H1 (cell line): ENCODE results near the gene EVX2. TPM values are rescaled to one million over a fixed set of nuclear protein-coding genes. Genes with fewer than 3 reads are reported as not detected.

Experiments used
- EZH2 ChIP-seq: fragments of 200-600 bp; sonication (generic); IDR thresholded peaks from 2 replicates; pipeline ENCODE4 v1.7.1; 2012; ENCODE audit warnings: low read depth, mild to moderate bottlenecking, moderate library complexity, low read length, inconsistent platforms; ENCODE audit not compliant: severe bottlenecking
- GTF2F1 ChIP-seq: IDR thresholded peaks from 2 replicates; pipeline ENCODE4 v1.6.1; 2012; ENCODE audit warnings: low read depth, low read length, improper control_type of control experiment, borderline replicate concordance
- JUN ChIP-seq: IDR thresholded peaks from 2 replicates; pipeline ENCODE4 v1.6.1; 2011; ENCODE audit warnings: low read depth, mild to moderate bottlenecking, improper control_type of control experiment, low read length
- KDM5A ChIP-seq: fragments of 200-600 bp; IDR thresholded peaks from 2 replicates; pipeline ENCODE4 v1.7.1; 2012; ENCODE audit warnings: mild to moderate bottlenecking, low read length, inconsistent platforms, mixed read lengths
- RNF2 ChIP-seq: fragments of 200-900, 300-1000 bp; sonication (generic); IDR thresholded peaks from 2 replicates; pipeline ENCODE4 v1.7.1; 2016; ENCODE audit warnings: borderline replicate concordance, low read depth, mild to moderate bottlenecking, antibody characterized with exemption, low read length; ENCODE audit not compliant: poor library complexity, severe bottlenecking; ENCODE audit errors: missing control alignments
- RXRA ChIP-seq: IDR thresholded peaks from 2 replicates; pipeline ENCODE4 v1.6.1; 2011; ENCODE audit warnings: low read depth, mild to moderate bottlenecking, low read length, moderate library complexity; ENCODE audit not compliant: insufficient read depth
- SIRT6 ChIP-seq: IDR thresholded peaks from one replicate; pipeline ENCODE4 v1.7.1; 2012; ENCODE audit warnings: low read length, inconsistent platforms
- SP1 ChIP-seq: IDR thresholded peaks from 2 replicates; pipeline ENCODE4 v1.6.1; 2011; ENCODE audit warnings: low read depth, low read length
- TAF7 ChIP-seq: optimal IDR thresholded peaks from 2 replicates; pipeline ENCODE3; 2011; ENCODE audit warnings: low read depth, mild to moderate bottlenecking, inconsistent platforms, low read length, moderate library complexity, borderline replicate concordance
- TBP ChIP-seq: IDR thresholded peaks from 2 replicates; pipeline ENCODE4 v1.6.1; 2011; ENCODE audit warnings: low read depth, low read length, improper control_type of control experiment
- polyA plus RNA-seq, 7 experiments: library from polyadenylated mRNA; depleted of rRNA in 3 of 7; stranded (reverse) in 5 of 7; unstranded in 2 of 7; fragments of >200 nt in 5 of 7; fragments of 200-250 nt in 2 of 7; gene quantifications; 1 replicate in 5 of 7; 2 replicates in 1 of 7; 4 replicates in 1 of 7; pipeline versions ENCODE4 v1.2.1 to v1.2.3, GENCODE V29; 2011 to 2013; ENCODE audit warnings: missing spikeins in 2 of 7, mixed read lengths in 2 of 7
- total RNA-seq: library from RNA; stranded (reverse); fragmentation: NEBNext Ultra II Directional; extraction: Animal tissue kit (Norgen Biotek cat#: 25700); gene quantifications from 2 replicates; pipeline ENCODE4 v1.2.1, GENCODE V29; 2021
- TF ChIP-seq, protein P1 (sequence below): IDR thresholded peaks from 2 replicates; pipeline ENCODE4 v1.6.1; 2012; ENCODE audit warnings: inconsistent platforms
- TF ChIP-seq, protein P2 (sequence below), 3 experiments: IDR thresholded peaks; 1 replicate in 2 of 3; 2 replicates in 1 of 3; pipeline versions ENCODE4 v1.5.1 to v1.6.1; 2011; ENCODE audit warnings: low read length in 3 of 3, mild to moderate bottlenecking in 3 of 3, inconsistent platforms in 2 of 3, low read depth in 1 of 3, moderate library complexity in 1 of 3; ENCODE audit not compliant: insufficient read depth in 1 of 3; ENCODE audit errors: control extremely low read depth in 1 of 3
- TF ChIP-seq, protein P3 (sequence below): IDR thresholded peaks from 2 replicates; pipeline ENCODE4 v1.6.1; 2012; ENCODE audit warnings: inconsistent platforms
- TF ChIP-seq, protein P4 (sequence below): IDR thresholded peaks from 2 replicates; pipeline ENCODE4 v1.6.1; 2012; ENCODE audit warnings: low read length, inconsistent platforms

The EVX2 gene
- total and polyA plus RNA-seq, 2 of the 8 experiments (the other 6 are each of a cell fraction or from before 2014, with no cell fraction given): not detected

DNA sequence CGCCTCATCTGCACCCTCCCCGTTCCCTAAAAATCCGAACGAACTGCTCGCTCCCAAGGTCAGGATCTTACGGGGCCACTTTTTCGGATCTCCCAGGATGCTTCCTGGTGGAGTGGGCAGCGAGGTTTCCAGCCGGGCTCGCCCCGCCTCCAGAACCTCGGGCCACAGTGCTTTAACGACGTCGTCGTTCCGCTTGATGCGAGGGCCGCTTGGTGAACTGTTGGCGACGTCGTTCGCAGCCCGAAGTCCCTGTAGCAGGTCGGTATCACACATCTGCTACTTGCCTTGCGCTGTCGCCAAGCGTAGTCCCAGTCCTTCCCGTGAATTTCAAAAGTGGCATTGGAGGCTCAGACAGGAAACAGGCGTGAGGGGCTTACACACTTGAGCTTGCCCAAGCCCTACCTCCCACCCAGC is 15.3 kb downstream of the EVX2 start (continued):
- TF ChIP-seq TAF7 (no peak), GTF2F1 (no peak), SIRT6 (no peak), KDM5A (no peak), RXRA (no peak), TBP (no peak), SP1 (no peak), RNF2 (peak; percentile 88), JUN (no peak), EZH2 (peak; percentile 94)
- TF ChIP-seq, protein P1, sequence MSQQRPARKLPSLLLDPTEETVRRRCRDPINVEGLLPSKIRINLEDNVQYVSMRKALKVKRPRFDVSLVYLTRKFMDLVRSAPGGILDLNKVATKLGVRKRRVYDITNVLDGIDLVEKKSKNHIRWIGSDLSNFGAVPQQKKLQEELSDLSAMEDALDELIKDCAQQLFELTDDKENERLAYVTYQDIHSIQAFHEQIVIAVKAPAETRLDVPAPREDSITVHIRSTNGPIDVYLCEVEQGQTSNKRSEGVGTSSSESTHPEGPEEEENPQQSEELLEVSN: no peak
- TF ChIP-seq, protein P2, sequence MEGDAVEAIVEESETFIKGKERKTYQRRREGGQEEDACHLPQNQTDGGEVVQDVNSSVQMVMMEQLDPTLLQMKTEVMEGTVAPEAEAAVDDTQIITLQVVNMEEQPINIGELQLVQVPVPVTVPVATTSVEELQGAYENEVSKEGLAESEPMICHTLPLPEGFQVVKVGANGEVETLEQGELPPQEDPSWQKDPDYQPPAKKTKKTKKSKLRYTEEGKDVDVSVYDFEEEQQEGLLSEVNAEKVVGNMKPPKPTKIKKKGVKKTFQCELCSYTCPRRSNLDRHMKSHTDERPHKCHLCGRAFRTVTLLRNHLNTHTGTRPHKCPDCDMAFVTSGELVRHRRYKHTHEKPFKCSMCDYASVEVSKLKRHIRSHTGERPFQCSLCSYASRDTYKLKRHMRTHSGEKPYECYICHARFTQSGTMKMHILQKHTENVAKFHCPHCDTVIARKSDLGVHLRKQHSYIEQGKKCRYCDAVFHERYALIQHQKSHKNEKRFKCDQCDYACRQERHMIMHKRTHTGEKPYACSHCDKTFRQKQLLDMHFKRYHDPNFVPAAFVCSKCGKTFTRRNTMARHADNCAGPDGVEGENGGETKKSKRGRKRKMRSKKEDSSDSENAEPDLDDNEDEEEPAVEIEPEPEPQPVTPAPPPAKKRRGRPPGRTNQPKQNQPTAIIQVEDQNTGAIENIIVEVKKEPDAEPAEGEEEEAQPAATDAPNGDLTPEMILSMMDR (IDR thresholded peaks at IDR 0.05; ENCODE audit: control extremely low read depth in 1 of 3, insufficient read depth in 1 of 3, low read depth in 1 of 3, low read length in 3 of 3): no peak
- TF ChIP-seq, protein P3, sequence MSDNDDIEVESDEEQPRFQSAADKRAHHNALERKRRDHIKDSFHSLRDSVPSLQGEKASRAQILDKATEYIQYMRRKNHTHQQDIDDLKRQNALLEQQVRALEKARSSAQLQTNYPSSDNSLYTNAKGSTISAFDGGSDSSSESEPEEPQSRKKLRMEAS: no peak
- TF ChIP-seq, protein P4, sequence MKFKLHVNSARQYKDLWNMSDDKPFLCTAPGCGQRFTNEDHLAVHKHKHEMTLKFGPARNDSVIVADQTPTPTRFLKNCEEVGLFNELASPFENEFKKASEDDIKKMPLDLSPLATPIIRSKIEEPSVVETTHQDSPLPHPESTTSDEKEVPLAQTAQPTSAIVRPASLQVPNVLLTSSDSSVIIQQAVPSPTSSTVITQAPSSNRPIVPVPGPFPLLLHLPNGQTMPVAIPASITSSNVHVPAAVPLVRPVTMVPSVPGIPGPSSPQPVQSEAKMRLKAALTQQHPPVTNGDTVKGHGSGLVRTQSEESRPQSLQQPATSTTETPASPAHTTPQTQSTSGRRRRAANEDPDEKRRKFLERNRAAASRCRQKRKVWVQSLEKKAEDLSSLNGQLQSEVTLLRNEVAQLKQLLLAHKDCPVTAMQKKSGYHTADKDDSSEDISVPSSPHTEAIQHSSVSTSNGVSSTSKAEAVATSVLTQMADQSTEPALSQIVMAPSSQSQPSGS: no peak
